H1 (cell line): ENCODE data around the gene APEH. TPM values are rescaled to one million over a fixed set of nuclear protein-coding genes. Genes with fewer than 3 reads are reported as not detected.

Experiments
- BACH1 ChIP-seq: IDR thresholded peaks from 2 replicates; pipeline ENCODE4 v1.6.1; 2012; ENCODE audit warnings: low read length, improper control_type of control experiment
- CBX8 ChIP-seq: fragments of 300-800, 300-1000 bp; sonication (generic); IDR thresholded peaks from 2 replicates; pipeline ENCODE4 v1.7.1; 2016; ENCODE audit warnings: low read depth, low read length, borderline replicate concordance
- CHD7 ChIP-seq: fragments of 300-600 bp; sonication (generic); IDR thresholded peaks from 2 replicates; pipeline ENCODE4 v1.7.1; 2012; ENCODE audit warnings: low read length, moderate library complexity, mild to moderate bottlenecking, inconsistent platforms; ENCODE audit not compliant: insufficient replicate concordance
- CTBP2 ChIP-seq: IDR thresholded peaks from 2 replicates; pipeline ENCODE4 v1.7.0; 2011; ENCODE audit warnings: borderline replicate concordance, mild to moderate bottlenecking, moderate library complexity, mixed read lengths, low read length; ENCODE audit not compliant: insufficient read depth, insufficient read length
- HDAC2 ChIP-seq, 2 experiments: fragments of 300-600 bp in 1 of 2; sonication (generic) in 1 of 2; IDR thresholded peaks; 2 replicates each; pipeline ENCODE4 v1.6.1; 2011 to 2012; ENCODE audit warnings: low read depth in 2 of 2, low read length in 2 of 2, mild to moderate bottlenecking in 2 of 2, moderate library complexity in 2 of 2, borderline replicate concordance in 1 of 2, inconsistent platforms in 1 of 2
- KDM5A ChIP-seq: fragments of 200-600 bp; IDR thresholded peaks from 2 replicates; pipeline ENCODE4 v1.7.1; 2012; ENCODE audit warnings: mild to moderate bottlenecking, low read length, inconsistent platforms, mixed read lengths
- POLR2A ChIP-seq, 2 experiments: IDR thresholded peaks; 1 replicate in 1 of 2; 2 replicates in 1 of 2; pipeline ENCODE4 v1.6.1; 2011; ENCODE audit warnings: low read depth in 2 of 2, low read length in 2 of 2, mild to moderate bottlenecking in 2 of 2; ENCODE audit errors: control extremely low read depth in 1 of 2
- RBBP5 ChIP-seq: IDR thresholded peaks from 2 replicates; pipeline ENCODE4 v1.7.1; 2012; ENCODE audit warnings: low read depth, mild to moderate bottlenecking, inconsistent platforms, low read length, moderate library complexity, borderline replicate concordance
- polyA plus RNA-seq, 7 experiments: library from polyadenylated mRNA; depleted of rRNA in 3 of 7; stranded (reverse) in 5 of 7; unstranded in 2 of 7; fragments of >200 nt in 5 of 7; fragments of 200-250 nt in 2 of 7; gene quantifications; 1 replicate in 5 of 7; 2 replicates in 1 of 7; 4 replicates in 1 of 7; pipeline versions ENCODE4 v1.2.1 to v1.2.3, GENCODE V29; 2011 to 2013; ENCODE audit warnings: missing spikeins in 2 of 7, mixed read lengths in 2 of 7
- total RNA-seq: library from RNA; stranded (reverse); fragmentation: NEBNext Ultra II Directional; extraction: Animal tissue kit (Norgen Biotek cat#: 25700); gene quantifications from 2 replicates; pipeline ENCODE4 v1.2.1, GENCODE V29; 2021

The APEH gene
- total and polyA plus RNA-seq, 2 of the 8 experiments (the other 6 are each of a cell fraction or from before 2014, with no cell fraction given): 222 to 260 TPM

- TF ChIP-seq CHD7 (no peak), KDM5A (no peak), CBX8 (no peak), CTBP2 (no peak), HDAC2 (IDR thresholded peaks at IDR 0.05; ENCODE audit: borderline replicate concordance in 1 of 2, low read depth in 2 of 2, low read length in 2 of 2) (no peak), RBBP5 (no peak), POLR2A (IDR thresholded peaks at IDR 0.05; ENCODE audit: control extremely low read depth in 1 of 2, low read depth in 2 of 2, low read length in 2 of 2) (no peak; a peak in 1 of 3 replicates), BACH1 (no peak)
These were observed 2.6 kb upstream of the APEH start (continued) for GRCh38 chr3:49671291-49672288.
